Lung microvascular endothelial cell (primary cell): ENCODE results near the gene FAM167B. TPM values are rescaled to one million over a fixed set of nuclear protein-coding genes. Genes with fewer than 3 reads are reported as not detected.

ENCODE experiments used
- total RNA-seq: library from RNA; depleted of rRNA; stranded (reverse); fragments of >200 nt; gene quantifications from 2 replicates; pipeline ENCODE4 v1.2.1, GENCODE V29; 2014

The FAM167B gene
- total RNA-seq, 1 donor from 2014 or later, result 0.79 TPM

Other genes starting within 250 kb of the FAM167B start
- gene KHDRBS1, start 233.4 kb upstream of the FAM167B start, total RNA-seq, result 41.5 and 51.6 TPM in 2 replicates
- 8.5 and 10.5 TPM in 2 replicates for gene TMEM39B, start 174.3 kb upstream of the FAM167B start, total RNA-seq
- 22.4 and 27.8 TPM in 2 replicates for gene KPNA6, start 139.2 kb upstream of the FAM167B start, total RNA-seq
- gene TXLNA, start 67.5 kb upstream of the FAM167B start, total RNA-seq, result 46.6 and 64.9 TPM in 2 replicates
- 12.3 and 15.5 TPM in 2 replicates for gene CCDC28B, start 46.6 kb upstream of the FAM167B start, total RNA-seq
- 0.65 and 0.79 TPM in 2 replicates for gene IQCC, start 41.6 kb upstream of the FAM167B start, total RNA-seq
- gene DCDC2B, start 38.1 kb upstream of the FAM167B start, total RNA-seq, result not detected in 2 replicates
- 8.7 and 11.1 TPM in 2 replicates for gene TMEM234, start 24.9 kb upstream of the FAM167B start, total RNA-seq
- gene EIF3I, start 24.8 kb upstream of the FAM167B start, total RNA-seq, result 227 and 275 TPM in 2 replicates
- under 0.01 TPM in 2 replicates for gene LCK, start 4.0 kb downstream of the FAM167B start, total RNA-seq
- 113 and 114 TPM in 2 replicates for gene HDAC1, start 44.9 kb downstream of the FAM167B start, total RNA-seq
- 101 and 118 TPM in 2 replicates for gene MARCKSL1, start 89.0 kb downstream of the FAM167B start, total RNA-seq
- gene FAM229A, start 115.3 kb downstream of the FAM167B start, total RNA-seq, result 0.22 and 0.99 TPM in 2 replicates
- not detected in 2 replicates for gene TSSK3, start 115.3 kb downstream of the FAM167B start, total RNA-seq
- 29.6 and 50.2 TPM in 2 replicates for gene BSDC1, start 147.2 kb downstream of the FAM167B start, total RNA-seq
- gene ZBTB8B, start 217.8 kb downstream of the FAM167B start, total RNA-seq, result under 0.01 TPM in 2 replicates